Psoas muscle (tissue), 8 donors: ENCODE measurements around the gene MTIF2. TPM values are rescaled to one million over a fixed set of nuclear protein-coding genes. Genes with fewer than 3 reads are reported as not detected.
"Not testable (repeated sequence)": the region's sequence is repeated elsewhere in the genome, so short reads cannot be mapped to it uniquely, and the experiment has no call there.

ENCODE experiments used
- ATAC-seq, 4 donors: fragments of 200-7000 bp; cut with Tn5 transposase; one replicate each; pipeline ENCODE4 v1.9.1; 2020; ENCODE audit warnings: moderate library complexity in 3 of 4, mild to moderate bottlenecking in 2 of 4
- DNase-seq, 2 donors: peaks; one replicate each; pipeline ENCODE4 v3.0.0-alpha.2; 2020
- H3K27ac ChIP-seq: fragments of 200-600 bp; one replicate; pipeline ENCODE4 v1.8.0; 2022
- H3K27me3 ChIP-seq, 3 donors: fragments of 200-600 bp in 1 of 3; one replicate each; pipeline versions ENCODE4 v1.6.1 to v1.8.0; 2013 to 2022; ENCODE audit warnings: low read length in 2 of 3, mild to moderate bottlenecking in 2 of 3, moderate library complexity in 1 of 3; ENCODE audit not compliant: insufficient read depth in 3 of 3
- H3K36me3 ChIP-seq, 2 donors: fragments of 200-600 bp in 1 of 2; one replicate each; pipeline versions ENCODE4 v1.6.1 to v1.8.0; 2013 to 2022; ENCODE audit warnings: low read depth in 1 of 2, mild to moderate bottlenecking in 1 of 2, moderate library complexity in 1 of 2; ENCODE audit not compliant: insufficient read depth in 1 of 2
- H3K4me1 ChIP-seq: fragments of 200-600 bp; one replicate; pipeline ENCODE4 v1.8.0; 2022
- H3K4me3 ChIP-seq: fragments of 200-600 bp; one replicate; pipeline ENCODE4 v1.8.0; 2022; ENCODE audit warnings: mild to moderate bottlenecking
- H3K9me3 ChIP-seq: fragments of 200-600 bp; one replicate; pipeline ENCODE4 v1.8.0; 2022
- WGBS, 3 donors: extraction: QIAGEN DNeasy Blood & Tissue Kit; methylation state at CpG; one replicate each; pipeline versions ENCODE4 v1.1.6 to v1.1.7; 2013; 5-methylcytosine and 5-hydroxymethylcytosine counted together
- intact Hi-C, 2 donors: fragments of 100-400 bp; cut with DNase I; formaldehyde crosslinking; loops; one replicate each; pipeline versions ENCODE4 v1.11.0 to v1.14.2; 2022
- polyA plus RNA-seq, 3 donors: library from polyadenylated mRNA; stranded (reverse); fragments of 200-250 nt; gene quantifications; one replicate each; pipeline ENCODE4 v1.2.3, GENCODE V29; 2013
- total RNA-seq, 4 donors: library from RNA; stranded (reverse); fragmentation: NEBNext Ultra II Directional in 2 of 4; extraction: Animal tissue kit (Norgen Biotek cat#: 25700) in 2 of 4; gene quantifications; one replicate each; pipeline versions ENCODE4 v1.2.1 to v1.2.4, GENCODE V29; 2021 to 2023
- TF ChIP-seq, protein P1 (sequence below): fragments of 200-600 bp; IDR thresholded peaks from one replicate; pipeline ENCODE4 v1.8.0; 2022; ENCODE audit warnings: antibody characterized with exemption
- donor health status: healthy with polysubstance abuse.
- donor health status: DM: no; HTN: no; CAD: no; lungs with moderate emphysema.
- donor health status: Bipolar disorder and iron deficiency.
- donor health status: healthy.
- donor health status: DM: yes; HTN: yes; CAD: no.
- donor health status: DM: no; HTN: no; CAD: no.
- donor health status: DM: no; HTN: no; CAD: no.
- donor health status: DM: yes; HTN: yes; CAD: no.

MTIF2 gene
- total and polyA plus RNA-seq, 7 donors, result 31.8 to 64.6 (median 39.5) TPM

DNA sequence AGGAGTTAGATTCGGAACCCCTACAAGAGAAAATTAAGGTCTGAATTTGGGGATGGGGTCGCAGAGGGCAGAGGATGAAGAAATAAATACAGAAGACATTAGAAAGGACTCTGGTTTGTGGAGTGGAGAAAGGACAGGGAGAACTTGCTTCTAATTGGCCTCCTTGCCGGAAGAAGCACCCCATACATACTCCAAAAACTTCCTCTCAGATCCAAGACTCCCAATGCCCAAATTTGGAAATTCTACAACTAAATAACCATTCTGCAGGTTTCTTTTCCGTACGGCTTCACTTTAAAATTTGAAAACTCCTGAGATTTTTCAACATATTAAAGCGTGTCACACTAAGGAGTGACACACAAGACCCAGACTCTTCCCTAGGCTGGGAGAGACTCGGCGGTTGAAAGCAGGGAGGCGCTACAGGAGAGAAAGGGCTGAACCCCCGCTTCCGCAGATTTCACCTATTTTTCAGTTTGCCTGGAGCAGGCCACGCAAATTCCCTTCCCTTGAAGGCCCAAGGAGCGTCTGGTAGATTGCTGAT, 37.4 kb downstream of the MTIF2 start:
- intact Hi-C loops, result loop anchor here (2.0 to 5.0 kb wide), 2 partner anchors 36 to 37 kb away; partner anchors contain the start of gene MTIF2 (in 2 of the 2)
- H3K4me1 ChIP-seq, result peaks cover 15% of the 10 kb centered on the region
- TF ChIP-seq, protein P1, sequence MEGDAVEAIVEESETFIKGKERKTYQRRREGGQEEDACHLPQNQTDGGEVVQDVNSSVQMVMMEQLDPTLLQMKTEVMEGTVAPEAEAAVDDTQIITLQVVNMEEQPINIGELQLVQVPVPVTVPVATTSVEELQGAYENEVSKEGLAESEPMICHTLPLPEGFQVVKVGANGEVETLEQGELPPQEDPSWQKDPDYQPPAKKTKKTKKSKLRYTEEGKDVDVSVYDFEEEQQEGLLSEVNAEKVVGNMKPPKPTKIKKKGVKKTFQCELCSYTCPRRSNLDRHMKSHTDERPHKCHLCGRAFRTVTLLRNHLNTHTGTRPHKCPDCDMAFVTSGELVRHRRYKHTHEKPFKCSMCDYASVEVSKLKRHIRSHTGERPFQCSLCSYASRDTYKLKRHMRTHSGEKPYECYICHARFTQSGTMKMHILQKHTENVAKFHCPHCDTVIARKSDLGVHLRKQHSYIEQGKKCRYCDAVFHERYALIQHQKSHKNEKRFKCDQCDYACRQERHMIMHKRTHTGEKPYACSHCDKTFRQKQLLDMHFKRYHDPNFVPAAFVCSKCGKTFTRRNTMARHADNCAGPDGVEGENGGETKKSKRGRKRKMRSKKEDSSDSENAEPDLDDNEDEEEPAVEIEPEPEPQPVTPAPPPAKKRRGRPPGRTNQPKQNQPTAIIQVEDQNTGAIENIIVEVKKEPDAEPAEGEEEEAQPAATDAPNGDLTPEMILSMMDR, result no peak
- H3K27me3 ChIP-seq, result no peaks in the 10 kb centered on the region
- peaks cover 12 to 33% of the 10 kb centered on the region in 2 donors for H3K36me3 ChIP-seq
- ATAC-seq, result peak in 3 of 4 donors; percentile 7 to 32 (median 11)
- DNase-seq, result no peak
- no peaks in the 10 kb centered on the region for H3K9me3 ChIP-seq
- 6 to 9% (median 6%) methylated on average over 13 of the region's 13 CpGs for WGBS, 3 donors
- H3K4me3 ChIP-seq, result peak overlapping the region; percentile 91
- H3K27ac ChIP-seq, result peak overlapping the region; percentile 93

DNA sequence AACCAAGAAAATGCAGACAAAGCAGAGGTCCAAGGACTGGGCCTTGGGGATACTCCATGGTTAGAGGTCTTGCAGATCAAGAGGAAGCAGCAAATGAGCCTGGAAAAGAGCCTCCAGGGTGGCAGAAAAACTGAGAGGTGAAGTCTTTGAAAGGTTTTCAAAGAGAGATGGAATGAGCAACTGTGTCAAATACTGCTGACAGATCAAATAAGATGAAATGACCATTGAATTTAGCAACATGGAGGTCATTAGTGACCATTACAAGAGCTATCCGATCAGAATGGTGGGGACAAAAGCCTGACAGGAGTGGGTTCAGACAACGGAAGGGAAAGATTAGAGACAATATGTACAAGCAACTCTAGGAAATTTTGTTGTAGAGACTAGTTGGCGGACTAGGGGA, 38.5 kb downstream of the MTIF2 start:
- peaks cover 5 to 23% of the 10 kb centered on the region in 2 donors for H3K36me3 ChIP-seq
- no peak overlapping the region for H3K4me3 ChIP-seq
- intact Hi-C loops, result loop anchor here in 1 of 2 donors (5.0 kb wide), 1 partner anchor 37 kb away; the partner anchor contains the start of gene MTIF2
- peaks cover 15% of the 10 kb centered on the region for H3K4me1 ChIP-seq
- H3K9me3 ChIP-seq, result no peaks in the 10 kb centered on the region
- DNase-seq (no peak), ATAC-seq (no peak)
- WGBS, 3 donors, result 98 to 99% (median 98%) methylated on average over 3 of the region's 3 CpGs
- H3K27ac ChIP-seq, result no peak overlapping the region
- TF ChIP-seq, protein P1, result no peak
- H3K27me3 ChIP-seq, result no peaks in the 10 kb centered on the region

DNA sequence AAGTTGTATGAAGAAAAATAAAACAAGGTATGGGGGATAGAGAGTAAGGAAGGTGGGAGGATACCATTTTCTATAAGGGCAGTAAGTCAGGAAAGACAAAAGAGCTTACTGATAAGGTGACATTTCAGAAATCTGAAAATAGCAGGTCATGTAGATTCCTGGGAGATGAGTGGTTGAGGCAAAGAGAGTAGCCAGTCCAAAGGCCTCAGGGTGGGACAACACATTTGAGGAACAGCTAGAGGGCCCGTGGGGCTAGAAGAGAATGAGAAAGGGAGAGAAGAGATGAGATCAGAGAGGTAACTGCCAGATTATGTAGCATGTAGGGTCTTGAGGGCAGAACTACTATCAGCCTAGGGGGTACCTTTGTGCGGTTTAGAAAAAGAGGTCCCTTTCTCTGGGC, 39.8 kb downstream of the MTIF2 start:
- Histone ChIP-seq H3K4me1 (peaks cover 8% of the 10 kb centered on the region), H3K36me3 (peaks cover 3 to 10% of the 10 kb centered on the region in 2 donors), H3K27ac (no peak overlapping the region), H3K9me3 (no peaks in the 10 kb centered on the region), H3K4me3 (no peak overlapping the region), H3K27me3 (no peaks in the 10 kb centered on the region)
- DNase-seq, result no peak
- ATAC-seq, result no peak
- intact Hi-C loops, result no loop called here
- TF ChIP-seq, protein P1, result no peak
- 90 to 97% (median 96%) methylated on average over 2 of the region's 2 CpGs for WGBS, 3 donors

DNA sequence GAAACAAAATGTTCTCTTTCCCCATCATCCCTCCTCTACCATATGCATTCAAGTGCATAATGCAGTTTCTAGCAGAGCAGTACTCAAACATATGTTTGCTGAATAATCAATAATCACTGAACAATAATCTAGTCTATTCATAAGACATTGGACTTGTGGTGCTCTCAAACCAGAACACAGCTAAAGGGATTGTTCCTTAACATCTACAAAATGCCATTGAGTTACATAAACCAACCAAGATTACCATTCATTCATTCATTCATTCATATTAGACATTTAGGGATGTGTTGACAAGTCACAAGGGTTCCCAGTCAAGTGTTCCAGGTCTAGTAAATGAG, 40.8 kb downstream of the MTIF2 start:
- no peaks in the 10 kb centered on the region for H3K4me1 ChIP-seq

DNA sequence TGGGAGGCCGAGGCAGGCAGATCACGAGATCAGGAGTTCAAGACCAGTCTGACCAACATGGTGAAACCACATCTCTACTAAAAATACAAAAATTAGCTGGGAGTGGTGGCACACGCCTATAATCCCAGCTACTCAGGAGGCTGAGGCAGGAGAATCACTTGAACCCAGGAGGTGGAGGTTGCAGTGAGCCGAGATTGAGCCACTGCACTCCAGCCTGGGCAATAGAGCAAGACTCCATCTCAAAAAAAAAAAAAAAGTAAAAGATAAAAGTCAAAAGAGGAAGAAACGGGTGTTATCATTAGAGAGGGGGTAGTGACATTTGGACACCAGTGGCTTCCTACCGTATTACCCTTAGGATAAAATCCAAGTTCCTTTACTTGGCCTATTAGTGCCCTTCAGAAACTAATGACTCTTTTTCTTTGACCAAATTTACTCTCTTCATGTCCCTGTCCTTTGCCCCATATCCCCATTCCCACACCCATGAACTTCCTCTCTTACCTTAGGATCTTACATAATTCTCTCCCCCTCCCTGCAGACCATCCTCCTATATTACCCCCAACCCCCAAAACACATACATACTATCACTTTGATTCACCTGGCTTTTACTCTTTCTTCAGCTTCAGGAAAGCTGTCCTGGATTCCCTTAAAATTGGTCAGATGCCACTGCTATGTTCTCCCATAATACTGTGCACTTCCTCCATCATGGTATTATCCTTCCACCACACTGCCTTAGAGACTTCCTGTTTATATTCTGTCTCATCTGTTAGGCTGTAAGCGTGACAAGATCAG, 41.4 kb downstream of the MTIF2 start:
- DNase-seq, H3K27me3 ChIP-seq, H3K4me3 ChIP-seq, intact Hi-C loops, H3K27ac ChIP-seq, H3K9me3 ChIP-seq, ATAC-seq, H3K36me3 ChIP-seq, H3K4me1 ChIP-seq: not testable (repeated sequence)
- 83 to 90% (median 87%) methylated on average over 6 to 7 of the region's 7 CpGs for WGBS, 3 donors

More for the DNA sequence above, 40.8 kb downstream of the MTIF2 start:
- DNase-seq (no peak), ATAC-seq (no peak)
- intact Hi-C loops, result no loop called here
- H3K27me3 ChIP-seq, result no peaks in the 10 kb centered on the region
- H3K36me3 ChIP-seq, result no peaks in the 10 kb centered on the region
- H3K27ac ChIP-seq, result no peak overlapping the region
- TF ChIP-seq, protein P1, result no peak
- H3K4me3 ChIP-seq, result no peak overlapping the region
- no peaks in the 10 kb centered on the region for H3K9me3 ChIP-seq
